Caco-2 (cell line): Measurements from ENCODE around the gene NDUFB10. TPM values are rescaled to one million over a fixed set of nuclear protein-coding genes. Genes with fewer than 3 reads are reported as not detected.

Source experiments
- BruUV-seq: library from RNA; stranded (reverse); fragments of 400-500 nt; replicated peaks from 2 replicates; lab custom pipeline; 2021; lab: Mats Ljungman, UMichigan
- CTCF ChIA-PET: fragments of 300-600 bp; sonication (Branson Sonifier 250); formaldehyde crosslinking; loops from one replicate; lab custom pipeline; 2022; ENCODE audit warnings: antibody characterized with exemption; lab: Charles Lee
- POLR2A ChIA-PET: fragments of 300-600 bp; sonication (Branson Sonifier 250); formaldehyde crosslinking; loops from one replicate; lab custom pipeline; 2022; ENCODE audit warnings: antibody characterized with exemption; lab: Charles Lee
- DNase-seq, 2 experiments: peaks; one replicate each; pipeline versions ENCODE4 v3.0.0 to v3.0.0-alpha.2; 2020 to 2022
- H3K27me3 ChIP-seq: replicated peaks from 2 replicates; pipeline ENCODE4 v1.6.0; 2011; ENCODE audit warnings: low read length; ENCODE audit not compliant: control insufficient read depth, insufficient read depth
- H3K36me3 ChIP-seq: 2 replicates; pipeline ENCODE4 v1.5.1; 2011; ENCODE audit warnings: low read length; ENCODE audit not compliant: control insufficient read depth, insufficient read depth
- H3K4me1 ChIP-seq: fragments of 250-450 bp; sonication (Bioruptor Pico); 2 replicates; pipeline ENCODE4 v1.5.1; 2020; ENCODE audit warnings: mild to moderate bottlenecking
- H3K4me3 ChIP-seq: 2 replicates; pipeline ENCODE4 v1.5.1; 2011; ENCODE audit warnings: low read depth, mild to moderate bottlenecking, control low read depth, low read length
- H3K9me3 ChIP-seq: fragments of 250-450 bp; sonication (Bioruptor Pico); 2 replicates; pipeline ENCODE4 v1.5.1; 2020; ENCODE audit warnings: mild to moderate bottlenecking, moderate library complexity
- H3K27ac Mint-ChIP-seq: one replicate; pipeline ENCODE4 v1.8.0; 2022; ENCODE audit warnings: mixed read lengths; ENCODE audit not compliant: unreplicated experiment
- H3K27me3 Mint-ChIP-seq: one replicate; pipeline ENCODE4 v1.8.0; 2022; ENCODE audit warnings: mixed read lengths; ENCODE audit not compliant: insufficient read depth, unreplicated experiment
- H3K36me3 Mint-ChIP-seq: one replicate; pipeline ENCODE4 v1.8.0; 2022; ENCODE audit warnings: mild to moderate bottlenecking, mixed read lengths; ENCODE audit not compliant: insufficient read depth, unreplicated experiment
- H3K4me1 Mint-ChIP-seq: one replicate; pipeline ENCODE4 v1.8.0; 2022; ENCODE audit warnings: low read depth, mixed read lengths; ENCODE audit not compliant: unreplicated experiment
- H3K4me3 Mint-ChIP-seq: one replicate; pipeline ENCODE4 v1.8.0; 2022; ENCODE audit warnings: mild to moderate bottlenecking, moderate library complexity, mixed read lengths; ENCODE audit not compliant: unreplicated experiment
- H3K9me3 Mint-ChIP-seq: one replicate; pipeline ENCODE4 v1.8.0; 2022; ENCODE audit warnings: mixed read lengths; ENCODE audit not compliant: unreplicated experiment
- intact Hi-C: fragments of 100-400 bp; cut with micrococcal nuclease; formaldehyde crosslinking; loops from one replicate; pipeline ENCODE4 v1.10.0; 2022; ENCODE audit not compliant: unreplicated experiment
- total RNA-seq: library from RNA; stranded (reverse); gene quantifications from 2 replicates; pipeline ENCODE4 v1.2.3, GENCODE V29; 2022
- TF ChIP-seq, protein P1 (sequence below), 2 experiments: fragments of 200-600 bp in 1 of 2; IDR thresholded peaks; 1 replicate in 1 of 2; 2 replicates in 1 of 2; pipeline versions ENCODE4 v1.5.1 to v1.8.0; 2011 to 2022; ENCODE audit warnings: antibody characterized with exemption in 1 of 2, control low read depth in 1 of 2, inconsistent platforms in 1 of 2, low read depth in 1 of 2, low read length in 1 of 2, mild to moderate bottlenecking in 1 of 2, moderate library complexity in 1 of 2; ENCODE audit not compliant: insufficient read depth in 1 of 2, severe bottlenecking in 1 of 2, unreplicated experiment in 1 of 2

NDUFB10 gene
- total RNA-seq, 1 experiment from 2014 or later, result 128 TPM

DNA sequence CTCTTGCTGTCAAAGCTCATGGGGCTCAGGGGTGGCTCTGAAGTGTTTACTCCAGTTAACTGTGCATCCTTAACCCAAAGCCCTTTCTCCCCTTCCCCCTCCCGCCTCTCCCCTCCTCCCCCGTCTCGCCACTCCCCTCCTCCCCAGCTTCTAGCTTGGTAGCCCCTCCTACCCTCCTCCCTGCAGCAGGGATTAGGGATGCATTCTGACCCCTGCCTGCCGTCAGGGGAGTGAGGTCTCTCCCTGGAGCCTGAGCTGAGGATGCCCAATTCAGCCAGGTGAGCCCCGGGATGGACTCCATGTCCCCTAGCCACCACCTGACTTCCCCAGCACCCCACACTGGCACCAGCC is 42.7 kb upstream of the NDUFB10 start:
- POLR2A ChIA-PET, result no interaction called here
- peaks cover 6% of the 10 kb centered on the region for H3K27me3 Mint-ChIP-seq

DNA sequence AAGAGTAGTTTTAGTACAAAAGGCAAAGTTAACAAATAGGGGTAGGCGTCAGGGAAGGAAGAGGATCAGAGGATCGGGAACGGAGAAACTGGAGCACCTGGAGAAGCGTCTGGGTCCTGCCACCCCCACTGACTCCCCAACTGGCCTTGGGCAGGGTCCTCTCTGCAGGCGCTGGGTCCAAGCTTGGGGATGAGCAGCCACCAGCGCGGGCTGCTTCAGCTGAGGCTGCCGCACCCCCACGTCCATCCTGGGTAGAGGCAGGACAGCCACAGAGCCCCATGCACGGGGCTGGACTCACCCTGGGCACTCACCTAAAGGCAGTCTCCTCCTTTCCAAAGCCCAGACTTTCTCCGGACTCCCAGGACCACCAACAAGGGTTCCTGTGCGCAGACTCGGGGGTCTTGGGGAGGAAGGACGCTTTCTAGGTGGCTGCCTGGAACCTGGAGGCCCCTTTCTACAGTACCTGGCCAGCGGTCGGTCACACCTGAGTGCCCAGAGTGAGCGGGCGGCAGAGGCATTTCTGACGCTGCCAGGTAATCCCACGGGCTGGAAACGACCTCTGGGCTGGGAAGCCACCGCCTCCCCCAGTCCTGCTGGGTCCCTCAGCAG is 42.2 kb upstream of the NDUFB10 start:
- Mint-ChIP-seq H3K36me3 (no peaks in the 10 kb centered on the region), H3K4me1 (no peaks in the 10 kb centered on the region), H3K27me3 (peaks cover 6% of the 10 kb centered on the region), H3K27ac (no peak overlapping the region), H3K4me3 (no peak overlapping the region), H3K9me3 (no peaks in the 10 kb centered on the region)
- no peak for DNase-seq
- POLR2A ChIA-PET, result no interaction called here
- Histone ChIP-seq H3K9me3 (no peaks in the 10 kb centered on the region), H3K36me3 (no peaks in the 10 kb centered on the region), H3K27me3 (no peaks in the 10 kb centered on the region; the same call in none of the 2 replicates), H3K4me3 (no peak overlapping the region), H3K4me1 (no peaks in the 10 kb centered on the region)
- TF ChIP-seq, protein P1, sequence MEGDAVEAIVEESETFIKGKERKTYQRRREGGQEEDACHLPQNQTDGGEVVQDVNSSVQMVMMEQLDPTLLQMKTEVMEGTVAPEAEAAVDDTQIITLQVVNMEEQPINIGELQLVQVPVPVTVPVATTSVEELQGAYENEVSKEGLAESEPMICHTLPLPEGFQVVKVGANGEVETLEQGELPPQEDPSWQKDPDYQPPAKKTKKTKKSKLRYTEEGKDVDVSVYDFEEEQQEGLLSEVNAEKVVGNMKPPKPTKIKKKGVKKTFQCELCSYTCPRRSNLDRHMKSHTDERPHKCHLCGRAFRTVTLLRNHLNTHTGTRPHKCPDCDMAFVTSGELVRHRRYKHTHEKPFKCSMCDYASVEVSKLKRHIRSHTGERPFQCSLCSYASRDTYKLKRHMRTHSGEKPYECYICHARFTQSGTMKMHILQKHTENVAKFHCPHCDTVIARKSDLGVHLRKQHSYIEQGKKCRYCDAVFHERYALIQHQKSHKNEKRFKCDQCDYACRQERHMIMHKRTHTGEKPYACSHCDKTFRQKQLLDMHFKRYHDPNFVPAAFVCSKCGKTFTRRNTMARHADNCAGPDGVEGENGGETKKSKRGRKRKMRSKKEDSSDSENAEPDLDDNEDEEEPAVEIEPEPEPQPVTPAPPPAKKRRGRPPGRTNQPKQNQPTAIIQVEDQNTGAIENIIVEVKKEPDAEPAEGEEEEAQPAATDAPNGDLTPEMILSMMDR (IDR thresholded peaks at IDR 0.05; ENCODE audit: insufficient read depth in 1 of 2, low read depth in 1 of 2, low read length in 1 of 2, severe bottlenecking in 1 of 2, unreplicated experiment in 1 of 2), result no peak
- intact Hi-C loops, result no loop called here
- CTCF ChIA-PET, result no interaction called here
- no TSS peak for BruUV-seq

More for the DNA sequence above, 42.7 kb upstream of the NDUFB10 start:
- no peaks in the 10 kb centered on the region for H3K9me3 Mint-ChIP-seq
- CTCF ChIA-PET, result no interaction called here
- H3K36me3 ChIP-seq, result no peaks in the 10 kb centered on the region
- H3K4me3 Mint-ChIP-seq, result no peak overlapping the region
- BruUV-seq, result no TSS peak
- no peaks in the 10 kb centered on the region for H3K4me1 ChIP-seq
- no peak overlapping the region for H3K4me3 ChIP-seq
- no peaks in the 10 kb centered on the region for H3K9me3 ChIP-seq
- TF ChIP-seq, protein P1 (IDR thresholded peaks at IDR 0.05; ENCODE audit: insufficient read depth in 1 of 2, low read depth in 1 of 2, low read length in 1 of 2, severe bottlenecking in 1 of 2, unreplicated experiment in 1 of 2), result no peak
- no peak overlapping the region for H3K27ac Mint-ChIP-seq
- H3K36me3 Mint-ChIP-seq, result no peaks in the 10 kb centered on the region
- H3K4me1 Mint-ChIP-seq, result no peaks in the 10 kb centered on the region
- H3K27me3 ChIP-seq, result no peaks in the 10 kb centered on the region; the same call in none of the 2 replicates
- no peak for DNase-seq
- intact Hi-C loops, result no loop called here

DNA sequence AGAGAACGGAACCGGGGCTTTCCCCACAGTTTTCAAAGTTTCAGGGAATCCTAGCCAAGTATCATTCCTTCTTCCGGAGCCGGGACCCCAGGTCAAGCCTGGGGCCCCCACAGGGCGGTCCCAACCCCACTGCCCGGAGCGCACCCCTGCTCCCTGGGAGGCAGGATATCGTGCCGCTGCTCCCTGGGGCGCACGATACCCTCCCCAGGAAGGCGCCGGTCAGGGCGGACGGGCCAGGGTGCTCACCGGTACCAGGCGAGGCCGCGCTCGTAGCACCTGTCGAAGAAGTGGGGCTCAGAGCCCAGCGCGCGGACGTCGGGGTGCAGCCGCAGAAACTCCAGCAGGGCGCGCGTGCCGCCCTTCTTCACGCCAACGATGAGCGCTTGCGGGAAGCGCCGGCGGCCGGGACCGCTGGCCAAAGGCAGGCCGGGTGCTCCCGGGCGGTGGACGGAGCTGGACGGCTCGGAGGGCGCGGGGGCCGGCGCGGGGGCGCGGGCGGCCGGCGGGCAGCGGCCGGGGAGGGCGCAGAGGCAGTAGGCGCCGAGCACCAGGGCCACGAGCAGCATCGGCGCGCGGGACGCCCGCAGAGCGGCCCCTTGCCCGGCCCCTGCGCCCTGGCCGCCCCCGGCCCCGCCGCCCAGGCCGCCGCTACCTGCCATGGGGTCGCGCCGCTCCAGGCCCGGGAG is 41.5 kb upstream of the NDUFB10 start:
- Mint-ChIP-seq H3K27me3 (peaks cover 6% of the 10 kb centered on the region), H3K27ac (no peak overlapping the region), H3K36me3 (no peaks in the 10 kb centered on the region), H3K9me3 (no peaks in the 10 kb centered on the region), H3K4me3 (no peak overlapping the region), H3K4me1 (no peaks in the 10 kb centered on the region)
- no peaks in the 10 kb centered on the region for H3K9me3 ChIP-seq
- no peak overlapping the region for H3K4me3 ChIP-seq
- H3K4me1 ChIP-seq, result no peaks in the 10 kb centered on the region
- no peaks in the 10 kb centered on the region for H3K36me3 ChIP-seq
- H3K27me3 ChIP-seq, result no peaks in the 10 kb centered on the region; the same call in none of the 2 replicates
- intact Hi-C loops, result no loop called here
- DNase-seq, result no peak
- POLR2A ChIA-PET, result no interaction called here
- BruUV-seq, result no TSS peak
- TF ChIP-seq, protein P1 (IDR thresholded peaks at IDR 0.05; ENCODE audit: insufficient read depth in 1 of 2, low read depth in 1 of 2, low read length in 1 of 2, severe bottlenecking in 1 of 2, unreplicated experiment in 1 of 2), result no peak
- CTCF ChIA-PET, result no interaction called here
